ENCODE measurements around the gene RPS4Y2. TPM values are rescaled to one million over a fixed set of nuclear protein-coding genes. Genes with fewer than 3 reads are reported as not detected.

RPS4Y2 gene
- not detected for total RNA-seq

DNA sequence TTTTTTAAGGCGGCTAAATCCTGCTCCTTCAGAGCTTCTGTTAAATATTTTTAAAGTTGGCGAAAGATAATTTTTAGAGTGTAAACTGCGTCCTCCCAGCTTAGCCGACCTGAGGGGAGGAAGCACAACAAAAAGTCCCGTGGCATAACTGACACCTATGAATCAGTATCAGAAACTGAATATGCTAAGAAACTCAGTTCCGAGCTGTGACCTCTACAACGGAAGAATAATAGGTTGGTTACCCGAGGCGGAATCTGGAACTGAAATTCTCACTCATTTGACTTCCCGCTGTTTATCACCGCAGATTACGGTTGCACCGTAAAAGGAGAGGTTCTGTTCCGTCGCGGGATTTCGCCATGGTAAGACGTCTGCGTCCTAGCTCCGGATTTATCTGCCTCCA lies at the start of gene RPS4Y2:
RPS4Y2 (plus strand) TSS at position 301 of the 400 bp plus-strand sequence; CDS start at position 357, 56 bp downstream.
- no peak for DNase-seq (ENCODE audit: low spot score)

- no peak for DNase-seq (ENCODE audit: low spot score)
Measured at GRCh38 chrY:20714391-20714790, 41.5 kb upstream of the RPS4Y2 start.

DNA sequence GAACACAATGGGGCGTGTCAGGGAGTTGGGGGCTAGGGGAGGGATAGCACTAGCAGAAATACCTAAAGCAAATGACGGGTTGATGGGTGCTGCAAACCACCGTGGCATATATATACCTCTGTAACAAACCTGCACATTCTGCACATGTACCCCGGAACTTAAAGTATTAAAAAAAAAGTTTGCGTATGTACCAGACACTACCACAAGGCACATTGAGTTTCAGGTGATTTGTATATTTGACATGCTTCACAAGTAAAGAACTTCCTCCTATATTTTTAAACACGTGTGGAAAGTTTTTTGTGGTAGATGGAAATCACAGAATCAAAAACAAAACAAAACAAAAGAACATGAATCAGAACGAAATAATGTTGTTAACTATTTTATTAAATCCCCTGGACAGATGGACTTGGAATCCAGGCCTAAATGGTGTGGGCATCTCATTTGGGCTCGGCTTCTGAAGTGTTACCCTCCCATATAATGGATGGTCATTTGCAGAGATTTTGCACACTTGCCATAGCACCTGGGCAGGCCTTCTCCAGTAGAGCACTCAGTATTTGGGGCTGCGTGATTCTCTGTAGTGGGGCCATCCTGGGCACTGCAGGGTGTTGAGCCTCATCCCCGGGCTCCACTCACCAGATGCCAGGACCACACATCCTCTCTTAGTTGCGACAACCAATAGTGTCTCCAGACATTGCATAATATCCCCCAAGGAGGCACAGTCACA lies 29.6 kb upstream of the RPS4Y2 start:
- no peak for DNase-seq (ENCODE audit: low spot score)

DNA sequence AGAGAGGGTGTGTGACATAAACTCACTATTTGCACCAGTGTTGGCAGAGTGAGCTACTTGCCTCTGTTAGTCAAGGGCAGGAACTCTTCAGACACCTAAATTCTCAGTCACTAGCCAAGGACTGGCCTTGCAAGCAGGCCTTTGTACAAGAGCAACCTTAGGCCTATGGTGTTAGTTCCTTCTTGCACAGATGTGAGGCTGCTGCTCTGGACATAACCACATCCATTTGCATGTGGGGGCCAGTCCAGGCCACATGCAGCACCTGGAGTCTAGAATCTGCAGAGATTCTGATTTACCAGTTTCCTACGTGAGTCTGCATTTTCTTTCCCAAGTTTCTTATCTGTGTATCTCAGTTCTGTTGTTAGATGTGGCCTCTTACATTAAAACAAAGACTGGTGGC lies 20.7 kb upstream of the RPS4Y2 start:
- no peak for DNase-seq (ENCODE audit: low spot score)

DNA sequence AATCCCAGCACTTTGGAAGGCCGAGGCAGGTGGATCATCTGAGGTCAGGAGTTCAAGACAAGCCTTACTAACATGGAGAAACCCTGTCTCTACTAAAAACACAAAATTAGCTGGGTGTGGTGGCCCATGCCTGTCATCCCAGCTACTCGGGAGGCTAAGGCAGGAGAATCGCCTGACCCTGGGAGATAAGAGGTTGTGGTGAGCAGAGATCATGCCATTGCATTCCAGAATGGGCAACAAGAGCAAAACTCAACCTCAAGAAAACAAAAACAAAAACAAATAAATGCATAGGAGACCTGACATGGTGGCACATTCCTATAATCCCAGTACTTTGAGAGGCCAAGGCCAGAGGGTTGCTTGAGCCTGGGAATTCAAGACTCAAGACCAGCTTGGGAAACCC lies 16.1 kb upstream of the RPS4Y2 start:
- no peak for DNase-seq (ENCODE audit: low spot score)

GRCh38 chrY:20740609-20741008 lies 15.3 kb upstream of the RPS4Y2 start:
- no peak for DNase-seq (ENCODE audit: low spot score)

DNA sequence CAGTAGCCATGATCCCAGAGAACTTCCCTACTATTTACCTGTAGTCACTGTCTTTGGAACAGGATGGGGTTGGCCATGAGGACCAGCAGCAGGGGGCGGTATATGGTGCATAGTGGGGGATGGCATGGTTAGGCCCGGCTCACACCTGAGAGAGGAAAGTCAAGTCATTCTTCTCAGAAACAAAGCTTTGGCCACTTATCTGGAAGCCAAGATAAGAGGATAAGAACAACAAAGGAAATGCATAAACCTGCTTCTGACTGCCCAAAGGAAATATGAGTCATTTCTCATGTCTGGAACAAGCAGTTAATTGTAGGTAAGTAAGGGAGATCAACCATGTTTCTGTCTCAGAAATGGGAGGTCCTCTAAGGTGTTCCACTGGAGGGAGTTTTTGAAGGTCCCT lies 10.8 kb upstream of the RPS4Y2 start:
- DNase-seq (ENCODE audit: low spot score): no peak

- DNase-seq (ENCODE audit: low spot score): no peak
Measured at GRCh38 chrY:20746919-20747318, 9.0 kb upstream of the RPS4Y2 start.

DNA sequence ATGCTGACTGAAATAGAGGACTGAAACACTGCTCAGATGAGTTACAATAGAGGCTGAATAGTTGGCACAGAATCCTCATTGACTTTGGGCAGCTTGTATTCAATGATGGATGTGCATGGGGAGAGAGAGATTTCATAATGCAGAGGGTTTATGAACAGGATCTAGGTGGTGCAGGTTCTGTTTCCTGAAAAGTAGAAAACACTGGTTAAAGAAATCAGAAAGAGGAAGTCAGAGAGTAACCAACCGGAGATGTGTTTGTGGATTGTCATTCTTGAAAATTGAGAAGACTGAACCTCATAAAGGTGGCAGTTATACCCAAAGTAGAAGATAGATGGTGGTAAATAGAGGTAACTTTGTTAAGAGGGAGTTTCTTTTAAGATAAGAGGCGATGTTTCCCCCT lies 8.0 kb downstream of the RPS4Y2 start:
- no peak for DNase-seq (ENCODE audit: low spot score)

DNA sequence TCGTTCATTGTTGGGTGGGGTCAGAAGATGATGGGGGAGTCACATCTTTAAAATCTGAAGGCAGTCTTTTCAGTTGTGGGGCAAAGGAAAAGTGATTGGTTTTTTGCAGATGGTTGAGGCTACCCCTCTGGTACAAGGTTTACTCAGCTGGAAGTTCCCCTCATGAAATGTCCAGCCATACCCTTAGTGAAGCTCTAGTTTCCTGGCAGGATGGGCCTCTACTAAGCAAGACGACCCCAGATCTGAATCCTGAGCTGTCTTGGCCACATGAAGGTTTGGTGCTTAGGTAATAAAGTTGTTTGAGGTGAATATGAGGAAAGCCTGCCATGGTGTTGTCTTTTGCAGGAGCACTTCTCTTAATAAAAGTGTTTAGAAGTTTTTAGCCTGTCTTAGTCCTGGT lies 9.2 kb downstream of the RPS4Y2 start:
- no peak for DNase-seq (ENCODE audit: low spot score)

- DNase-seq (ENCODE audit: low spot score): no peak
Measured at GRCh38 chrY:20770755-20771154, 14.8 kb downstream of the RPS4Y2 start.

- DNase-seq (ENCODE audit: low spot score): no peak
Measured at GRCh38 chrY:20776104-20776503, 20.2 kb downstream of the RPS4Y2 start.

DNA sequence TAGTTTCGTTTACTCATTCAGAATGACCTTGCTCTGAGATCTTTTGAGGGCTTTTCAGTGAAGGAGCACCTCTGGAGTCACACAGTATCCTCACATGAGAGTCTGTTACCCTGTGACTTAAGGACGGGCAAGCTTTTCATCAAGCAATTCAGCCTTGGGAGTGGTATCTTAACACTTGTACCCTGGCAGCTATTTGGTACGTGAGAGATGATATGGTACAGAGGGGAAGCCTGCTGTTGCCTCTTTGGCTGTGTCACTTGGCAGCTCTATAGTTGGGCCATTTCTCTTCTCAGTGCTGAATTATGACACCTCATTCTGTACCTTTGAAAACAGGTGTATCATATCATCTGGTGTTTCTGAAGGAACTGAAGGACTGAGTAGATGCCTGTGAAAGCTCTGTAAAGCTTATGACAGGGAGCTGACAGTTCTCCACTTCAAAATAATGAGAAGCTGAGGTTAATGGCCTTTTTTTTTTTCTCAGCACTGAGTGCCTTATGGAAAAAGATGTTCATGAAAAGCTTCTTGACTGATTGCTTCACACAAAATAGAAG lies 24.3 kb downstream of the RPS4Y2 start:
- DNase-seq (ENCODE audit: low spot score): no peak

DNA sequence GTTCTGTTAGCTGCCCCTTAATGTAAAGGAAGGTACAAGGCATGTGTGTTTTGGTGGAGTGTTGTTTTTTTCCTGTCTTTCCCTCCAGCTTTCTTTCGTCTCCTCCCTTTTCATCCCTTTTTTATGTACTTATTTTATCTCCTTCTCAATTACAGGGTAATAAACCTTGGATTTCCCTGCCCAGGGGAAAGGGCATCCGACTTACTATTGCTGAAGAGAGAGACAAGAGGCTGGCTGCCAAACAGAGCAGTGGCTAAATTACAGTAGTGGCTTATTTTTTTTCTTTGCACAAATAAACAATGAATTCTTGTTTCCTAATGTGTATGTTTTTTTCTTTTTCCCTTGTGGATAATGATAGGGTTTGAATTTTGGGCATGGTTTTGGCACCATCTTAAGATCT lies 24.9 kb downstream of the RPS4Y2 start:
- DNase-seq (ENCODE audit: low spot score): no peak

DNA sequence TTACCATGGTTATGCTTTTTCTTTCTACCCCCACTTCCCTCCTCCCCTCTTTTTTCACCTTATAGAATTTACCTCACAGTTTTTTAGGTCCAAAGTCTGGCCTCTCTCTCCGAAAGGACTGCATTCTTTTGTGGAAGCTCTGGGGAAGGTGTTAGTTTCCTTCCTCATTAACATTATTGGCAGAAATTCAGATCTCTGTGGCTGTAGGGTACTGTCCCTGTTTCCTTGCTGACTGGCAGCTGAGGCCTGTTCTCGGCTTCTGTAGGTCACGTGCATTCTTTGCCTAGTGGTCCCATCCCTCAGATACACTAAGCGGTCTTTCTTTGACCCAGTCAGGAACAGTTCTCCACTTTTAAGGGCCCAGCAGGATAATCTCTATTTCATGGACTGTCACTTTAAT lies 25.5 kb downstream of the RPS4Y2 start:
- DNase-seq (ENCODE audit: low spot score): no peak

GRCh38 chrY:20784965-20785364 lies 29.1 kb downstream of the RPS4Y2 start:
- DNase-seq (ENCODE audit: low spot score): no peak

DNA sequence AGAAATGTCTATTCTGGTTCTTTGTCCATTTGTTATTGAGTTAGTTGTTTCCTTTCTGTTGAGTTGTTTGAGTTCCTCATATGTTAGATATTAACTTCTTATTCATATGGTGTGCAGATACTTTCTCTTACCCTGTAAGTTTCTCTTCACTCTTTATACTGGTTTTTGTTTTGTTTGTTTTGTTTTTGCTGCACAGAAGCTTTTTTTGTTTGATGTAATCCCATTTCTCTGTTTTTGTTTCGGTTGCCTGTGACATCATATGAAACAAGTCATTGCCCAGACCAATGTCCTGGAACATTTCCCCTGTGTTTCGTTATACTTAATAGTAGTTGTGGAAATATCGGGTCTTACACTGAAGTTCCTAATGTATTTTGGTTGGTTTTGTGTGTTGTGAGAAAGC lies 31.2 kb downstream of the RPS4Y2 start:
- no peak for DNase-seq (ENCODE audit: low spot score)

DNA sequence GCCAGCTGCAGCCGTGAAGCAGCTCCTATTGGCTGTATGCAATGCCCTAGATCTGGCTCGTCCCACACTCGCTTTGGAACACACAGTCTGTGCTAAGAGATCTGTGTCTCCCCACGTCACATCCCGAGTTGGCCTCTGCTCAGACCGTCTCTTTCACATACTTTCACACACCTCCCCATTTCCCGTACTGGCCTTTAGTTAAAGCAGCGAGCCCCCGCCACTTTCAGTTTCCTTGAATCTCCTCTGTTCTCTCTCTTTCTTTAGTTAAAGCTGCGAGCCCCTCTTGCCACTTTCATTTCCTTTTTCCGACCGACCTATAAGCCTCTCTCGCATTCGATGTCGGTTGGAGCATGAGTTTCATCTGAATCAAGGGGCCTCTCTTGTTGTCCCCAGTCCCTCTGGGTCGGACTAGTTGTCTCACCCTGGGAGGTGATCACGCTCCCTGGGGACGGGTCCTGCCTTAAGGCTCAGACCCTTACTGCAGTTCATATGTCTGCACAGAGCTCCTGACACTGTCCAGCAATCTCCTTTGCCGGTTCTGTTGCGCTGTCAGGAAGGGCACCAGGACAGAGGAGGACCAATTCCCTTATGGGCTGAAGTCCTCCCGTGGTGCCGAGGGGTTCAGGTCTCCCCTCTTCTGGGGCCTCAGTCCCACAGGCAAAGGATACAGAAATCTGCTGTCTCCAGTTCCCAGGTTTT lies 42.6 kb downstream of the RPS4Y2 start:
- DNase-seq (ENCODE audit: low spot score): no peak

DNA sequence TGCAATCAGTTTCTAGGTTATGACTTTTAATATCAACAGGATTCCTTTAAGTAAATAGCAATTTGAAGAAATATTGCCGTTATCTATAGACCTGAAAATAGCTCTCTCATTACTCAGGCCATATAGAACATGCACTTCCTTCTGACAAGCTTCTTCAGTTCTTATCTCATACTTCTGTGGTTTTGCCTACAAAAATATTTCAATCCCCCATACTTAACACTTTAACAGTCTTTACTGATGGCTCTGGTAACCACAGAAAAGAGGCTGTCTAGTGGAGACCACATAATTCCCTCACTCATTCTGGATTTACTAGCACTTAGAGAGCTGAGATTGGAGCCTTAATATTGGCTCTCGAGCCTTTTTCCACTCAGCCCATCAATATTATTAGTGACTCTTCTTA lies 46.8 kb downstream of the RPS4Y2 start:
- no peak for DNase-seq (ENCODE audit: low spot score)

GRCh38 chrY:20806243-20806642 lies 50.3 kb downstream of the RPS4Y2 start:
- DNase-seq (ENCODE audit: low spot score): no peak

DNA sequence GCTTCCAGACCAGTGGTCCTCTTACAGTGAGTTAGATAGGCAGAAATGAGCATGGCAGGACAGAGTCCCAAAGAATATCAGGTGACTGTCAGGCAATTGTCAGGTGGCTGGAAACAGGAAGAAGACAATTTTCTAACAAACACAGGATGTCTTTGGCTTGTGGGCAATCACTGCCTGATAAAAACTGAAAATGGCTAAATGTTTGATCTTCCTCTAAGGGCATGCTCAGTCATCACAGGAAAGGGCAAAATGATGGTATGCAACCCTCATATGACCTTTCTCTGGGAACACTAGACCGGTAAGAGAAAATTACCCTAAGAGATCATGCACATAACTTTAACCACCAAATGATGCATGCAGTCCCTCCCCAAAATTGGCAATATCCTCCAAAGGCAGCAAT lies 57.6 kb downstream of the RPS4Y2 start:
- no peak for DNase-seq (ENCODE audit: low spot score)

- DNase-seq (ENCODE audit: low spot score): no peak
Measured at GRCh38 chrY:20814794-20815193, 58.9 kb downstream of the RPS4Y2 start.

GRCh38 chrY:20817067-20817466 lies 61.2 kb downstream of the RPS4Y2 start:
- no peak for DNase-seq (ENCODE audit: low spot score)

All from ureter (tissue), 1 donor.